H1 (cell line): ENCODE results near the gene LCMT1. TPM values are rescaled to one million over a fixed set of nuclear protein-coding genes. Genes with fewer than 3 reads are reported as not detected.

Experiments used
- ATF3 ChIP-seq: IDR thresholded peaks from 2 replicates; pipeline ENCODE4 v1.6.1; 2011; ENCODE audit warnings: low read depth, mild to moderate bottlenecking, low read length; ENCODE audit not compliant: insufficient read depth
- BRCA1 ChIP-seq: IDR thresholded peaks from 2 replicates; pipeline ENCODE4 v1.6.1; 2012; ENCODE audit warnings: low read depth, low read length, improper control_type of control experiment
- CEBPB ChIP-seq: IDR thresholded peaks from 2 replicates; pipeline ENCODE4 v1.6.1; 2012; ENCODE audit warnings: low read depth, low read length
- KDM4A ChIP-seq: IDR thresholded peaks from one replicate; pipeline ENCODE4 v1.7.1; 2012; ENCODE audit warnings: low read depth, mild to moderate bottlenecking, moderate library complexity, low read length, inconsistent platforms; ENCODE audit not compliant: severe bottlenecking
- NANOG ChIP-seq: IDR thresholded peaks from 2 replicates; pipeline ENCODE4 v1.6.1; 2011; ENCODE audit warnings: low read length, low read depth, mild to moderate bottlenecking, inconsistent platforms; ENCODE audit not compliant: insufficient read depth, poor library complexity, severe bottlenecking
- SP4 ChIP-seq: IDR thresholded peaks from 2 replicates; pipeline ENCODE4 v1.6.1; 2012; ENCODE audit warnings: low read length, inconsistent platforms
- SRF ChIP-seq: IDR thresholded peaks from 2 replicates; pipeline ENCODE4 v1.6.1; 2011; ENCODE audit warnings: mild to moderate bottlenecking, low read depth, low read length, moderate library complexity
- polyA plus RNA-seq, 7 experiments: library from polyadenylated mRNA; depleted of rRNA in 3 of 7; stranded (reverse) in 5 of 7; unstranded in 2 of 7; fragments of >200 nt in 5 of 7; fragments of 200-250 nt in 2 of 7; gene quantifications; 1 replicate in 5 of 7; 2 replicates in 1 of 7; 4 replicates in 1 of 7; pipeline versions ENCODE4 v1.2.1 to v1.2.3, GENCODE V29; 2011 to 2013; ENCODE audit warnings: missing spikeins in 2 of 7, mixed read lengths in 2 of 7
- total RNA-seq: library from RNA; stranded (reverse); fragmentation: NEBNext Ultra II Directional; extraction: Animal tissue kit (Norgen Biotek cat#: 25700); gene quantifications from 2 replicates; pipeline ENCODE4 v1.2.1, GENCODE V29; 2021
- TF ChIP-seq, protein P1 (sequence below): fragments of 300-600 bp; sonication (generic); IDR thresholded peaks from 2 replicates; pipeline ENCODE4 v1.7.1; 2012; ENCODE audit warnings: low read length, moderate library complexity, mild to moderate bottlenecking, inconsistent platforms; ENCODE audit not compliant: insufficient replicate concordance
- TF ChIP-seq, protein P2 (sequence below), 3 experiments: IDR thresholded peaks; 1 replicate in 2 of 3; 2 replicates in 1 of 3; pipeline versions ENCODE4 v1.5.1 to v1.6.1; 2011; ENCODE audit warnings: low read length in 3 of 3, mild to moderate bottlenecking in 3 of 3, inconsistent platforms in 2 of 3, low read depth in 1 of 3, moderate library complexity in 1 of 3; ENCODE audit not compliant: insufficient read depth in 1 of 3; ENCODE audit errors: control extremely low read depth in 1 of 3

LCMT1 gene
- total and polyA plus RNA-seq, 2 of the 8 experiments (the other 6 are each of a cell fraction or from before 2014, with no cell fraction given): 61.0 to 80.8 TPM

DNA sequence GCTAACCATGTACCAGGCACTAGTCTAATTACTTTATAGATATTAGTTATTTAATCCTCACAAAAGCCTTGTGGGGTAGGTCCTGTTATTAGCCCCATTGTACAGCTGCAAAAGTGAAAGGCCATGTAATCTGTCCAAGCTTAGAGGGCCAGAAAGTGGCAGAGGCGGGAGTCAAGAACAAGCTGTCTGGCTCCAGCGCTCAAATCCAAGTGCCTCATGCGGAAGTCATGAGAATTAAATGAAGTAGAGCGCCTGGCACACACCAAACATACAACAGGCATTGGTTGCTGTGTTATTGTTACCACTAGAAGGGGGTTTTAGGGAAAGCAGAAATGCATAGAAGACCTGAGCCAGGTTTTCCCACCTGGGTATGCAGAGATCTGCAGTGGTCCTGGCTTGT, 106.4 kb downstream of the LCMT1 start (continued):
- TF ChIP-seq, protein P1, sequence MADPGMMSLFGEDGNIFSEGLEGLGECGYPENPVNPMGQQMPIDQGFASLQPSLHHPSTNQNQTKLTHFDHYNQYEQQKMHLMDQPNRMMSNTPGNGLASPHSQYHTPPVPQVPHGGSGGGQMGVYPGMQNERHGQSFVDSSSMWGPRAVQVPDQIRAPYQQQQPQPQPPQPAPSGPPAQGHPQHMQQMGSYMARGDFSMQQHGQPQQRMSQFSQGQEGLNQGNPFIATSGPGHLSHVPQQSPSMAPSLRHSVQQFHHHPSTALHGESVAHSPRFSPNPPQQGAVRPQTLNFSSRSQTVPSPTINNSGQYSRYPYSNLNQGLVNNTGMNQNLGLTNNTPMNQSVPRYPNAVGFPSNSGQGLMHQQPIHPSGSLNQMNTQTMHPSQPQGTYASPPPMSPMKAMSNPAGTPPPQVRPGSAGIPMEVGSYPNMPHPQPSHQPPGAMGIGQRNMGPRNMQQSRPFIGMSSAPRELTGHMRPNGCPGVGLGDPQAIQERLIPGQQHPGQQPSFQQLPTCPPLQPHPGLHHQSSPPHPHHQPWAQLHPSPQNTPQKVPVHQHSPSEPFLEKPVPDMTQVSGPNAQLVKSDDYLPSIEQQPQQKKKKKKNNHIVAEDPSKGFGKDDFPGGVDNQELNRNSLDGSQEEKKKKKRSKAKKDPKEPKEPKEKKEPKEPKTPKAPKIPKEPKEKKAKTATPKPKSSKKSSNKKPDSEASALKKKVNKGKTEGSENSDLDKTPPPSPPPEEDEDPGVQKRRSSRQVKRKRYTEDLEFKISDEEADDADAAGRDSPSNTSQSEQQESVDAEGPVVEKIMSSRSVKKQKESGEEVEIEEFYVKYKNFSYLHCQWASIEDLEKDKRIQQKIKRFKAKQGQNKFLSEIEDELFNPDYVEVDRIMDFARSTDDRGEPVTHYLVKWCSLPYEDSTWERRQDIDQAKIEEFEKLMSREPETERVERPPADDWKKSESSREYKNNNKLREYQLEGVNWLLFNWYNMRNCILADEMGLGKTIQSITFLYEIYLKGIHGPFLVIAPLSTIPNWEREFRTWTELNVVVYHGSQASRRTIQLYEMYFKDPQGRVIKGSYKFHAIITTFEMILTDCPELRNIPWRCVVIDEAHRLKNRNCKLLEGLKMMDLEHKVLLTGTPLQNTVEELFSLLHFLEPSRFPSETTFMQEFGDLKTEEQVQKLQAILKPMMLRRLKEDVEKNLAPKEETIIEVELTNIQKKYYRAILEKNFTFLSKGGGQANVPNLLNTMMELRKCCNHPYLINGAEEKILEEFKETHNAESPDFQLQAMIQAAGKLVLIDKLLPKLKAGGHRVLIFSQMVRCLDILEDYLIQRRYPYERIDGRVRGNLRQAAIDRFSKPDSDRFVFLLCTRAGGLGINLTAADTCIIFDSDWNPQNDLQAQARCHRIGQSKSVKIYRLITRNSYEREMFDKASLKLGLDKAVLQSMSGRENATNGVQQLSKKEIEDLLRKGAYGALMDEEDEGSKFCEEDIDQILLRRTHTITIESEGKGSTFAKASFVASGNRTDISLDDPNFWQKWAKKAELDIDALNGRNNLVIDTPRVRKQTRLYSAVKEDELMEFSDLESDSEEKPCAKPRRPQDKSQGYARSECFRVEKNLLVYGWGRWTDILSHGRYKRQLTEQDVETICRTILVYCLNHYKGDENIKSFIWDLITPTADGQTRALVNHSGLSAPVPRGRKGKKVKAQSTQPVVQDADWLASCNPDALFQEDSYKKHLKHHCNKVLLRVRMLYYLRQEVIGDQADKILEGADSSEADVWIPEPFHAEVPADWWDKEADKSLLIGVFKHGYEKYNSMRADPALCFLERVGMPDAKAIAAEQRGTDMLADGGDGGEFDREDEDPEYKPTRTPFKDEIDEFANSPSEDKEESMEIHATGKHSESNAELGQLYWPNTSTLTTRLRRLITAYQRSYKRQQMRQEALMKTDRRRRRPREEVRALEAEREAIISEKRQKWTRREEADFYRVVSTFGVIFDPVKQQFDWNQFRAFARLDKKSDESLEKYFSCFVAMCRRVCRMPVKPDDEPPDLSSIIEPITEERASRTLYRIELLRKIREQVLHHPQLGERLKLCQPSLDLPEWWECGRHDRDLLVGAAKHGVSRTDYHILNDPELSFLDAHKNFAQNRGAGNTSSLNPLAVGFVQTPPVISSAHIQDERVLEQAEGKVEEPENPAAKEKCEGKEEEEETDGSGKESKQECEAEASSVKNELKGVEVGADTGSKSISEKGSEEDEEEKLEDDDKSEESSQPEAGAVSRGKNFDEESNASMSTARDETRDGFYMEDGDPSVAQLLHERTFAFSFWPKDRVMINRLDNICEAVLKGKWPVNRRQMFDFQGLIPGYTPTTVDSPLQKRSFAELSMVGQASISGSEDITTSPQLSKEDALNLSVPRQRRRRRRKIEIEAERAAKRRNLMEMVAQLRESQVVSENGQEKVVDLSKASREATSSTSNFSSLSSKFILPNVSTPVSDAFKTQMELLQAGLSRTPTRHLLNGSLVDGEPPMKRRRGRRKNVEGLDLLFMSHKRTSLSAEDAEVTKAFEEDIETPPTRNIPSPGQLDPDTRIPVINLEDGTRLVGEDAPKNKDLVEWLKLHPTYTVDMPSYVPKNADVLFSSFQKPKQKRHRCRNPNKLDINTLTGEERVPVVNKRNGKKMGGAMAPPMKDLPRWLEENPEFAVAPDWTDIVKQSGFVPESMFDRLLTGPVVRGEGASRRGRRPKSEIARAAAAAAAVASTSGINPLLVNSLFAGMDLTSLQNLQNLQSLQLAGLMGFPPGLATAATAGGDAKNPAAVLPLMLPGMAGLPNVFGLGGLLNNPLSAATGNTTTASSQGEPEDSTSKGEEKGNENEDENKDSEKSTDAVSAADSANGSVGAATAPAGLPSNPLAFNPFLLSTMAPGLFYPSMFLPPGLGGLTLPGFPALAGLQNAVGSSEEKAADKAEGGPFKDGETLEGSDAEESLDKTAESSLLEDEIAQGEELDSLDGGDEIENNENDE: no peak
- TF ChIP-seq, protein P2, sequence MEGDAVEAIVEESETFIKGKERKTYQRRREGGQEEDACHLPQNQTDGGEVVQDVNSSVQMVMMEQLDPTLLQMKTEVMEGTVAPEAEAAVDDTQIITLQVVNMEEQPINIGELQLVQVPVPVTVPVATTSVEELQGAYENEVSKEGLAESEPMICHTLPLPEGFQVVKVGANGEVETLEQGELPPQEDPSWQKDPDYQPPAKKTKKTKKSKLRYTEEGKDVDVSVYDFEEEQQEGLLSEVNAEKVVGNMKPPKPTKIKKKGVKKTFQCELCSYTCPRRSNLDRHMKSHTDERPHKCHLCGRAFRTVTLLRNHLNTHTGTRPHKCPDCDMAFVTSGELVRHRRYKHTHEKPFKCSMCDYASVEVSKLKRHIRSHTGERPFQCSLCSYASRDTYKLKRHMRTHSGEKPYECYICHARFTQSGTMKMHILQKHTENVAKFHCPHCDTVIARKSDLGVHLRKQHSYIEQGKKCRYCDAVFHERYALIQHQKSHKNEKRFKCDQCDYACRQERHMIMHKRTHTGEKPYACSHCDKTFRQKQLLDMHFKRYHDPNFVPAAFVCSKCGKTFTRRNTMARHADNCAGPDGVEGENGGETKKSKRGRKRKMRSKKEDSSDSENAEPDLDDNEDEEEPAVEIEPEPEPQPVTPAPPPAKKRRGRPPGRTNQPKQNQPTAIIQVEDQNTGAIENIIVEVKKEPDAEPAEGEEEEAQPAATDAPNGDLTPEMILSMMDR (IDR thresholded peaks at IDR 0.05; ENCODE audit: control extremely low read depth in 1 of 3, insufficient read depth in 1 of 3, low read depth in 1 of 3, low read length in 3 of 3): no peak
- TF ChIP-seq KDM4A: no peak
- TF ChIP-seq ATF3: no peak
- no peak for TF ChIP-seq NANOG
- TF ChIP-seq BRCA1: no peak
- TF ChIP-seq SRF: no peak
- TF ChIP-seq SP4: no peak
- no peak for TF ChIP-seq CEBPB
